SHP77 (cell line): ENCODE measurements around the gene PPP1R14C.

ENCODE experiments used
- DNase-seq, 2 experiments: peaks; one replicate each; lab custom pipeline; 2025; lab: John Stamatoyannopoulos, UW

PPP1R14C gene

DNA sequence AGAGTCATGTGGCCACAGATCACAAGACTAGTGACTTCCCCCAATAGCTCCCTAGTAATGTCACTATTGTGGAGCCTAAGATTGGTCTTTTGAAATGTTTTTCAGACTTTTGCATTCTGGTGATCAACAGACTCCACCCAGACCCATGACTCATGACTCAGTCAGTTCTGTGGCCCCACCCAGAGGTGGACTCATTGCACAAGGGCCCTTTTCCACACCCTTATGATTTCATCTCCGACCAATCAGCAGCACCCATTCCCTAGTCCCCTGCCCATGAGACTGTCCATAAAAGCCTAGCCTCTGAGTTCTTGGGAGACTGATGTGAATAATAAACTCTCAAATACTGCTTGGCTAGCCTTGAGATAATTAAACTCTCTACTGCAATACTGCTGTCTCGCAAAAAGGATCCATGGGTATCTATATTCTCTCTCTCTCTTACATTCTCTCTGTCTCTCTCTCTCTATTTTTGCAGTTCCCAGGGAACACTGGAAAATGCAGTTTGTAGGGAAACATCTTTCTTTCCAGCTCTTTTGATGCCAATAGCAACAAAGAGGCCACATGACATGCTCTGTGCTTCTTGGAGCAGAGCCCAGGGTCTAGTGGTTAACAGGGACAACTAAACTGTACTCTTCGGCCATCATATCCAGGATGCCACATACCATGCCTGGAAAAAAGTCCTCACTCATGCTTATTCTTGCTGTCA, 154.6 kb downstream of the PPP1R14C start:
- no peak for DNase-seq

DNA sequence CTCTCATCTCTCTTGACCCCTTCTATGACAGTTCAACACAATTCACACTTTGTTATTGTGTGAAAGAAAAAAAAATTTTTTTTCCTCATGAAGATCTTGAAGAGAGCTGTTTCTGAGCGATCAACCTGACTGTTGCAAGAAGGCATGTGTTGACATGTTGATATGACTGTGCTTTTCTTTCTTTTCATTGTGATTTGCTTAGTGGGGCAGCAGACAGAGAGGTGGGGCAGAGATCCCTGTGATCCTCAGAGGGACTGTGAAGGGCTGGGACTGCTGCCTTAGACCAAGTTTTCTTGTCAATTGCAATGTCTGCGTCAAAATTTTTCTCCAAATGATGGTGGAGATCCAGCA, 155.2 kb downstream of the PPP1R14C start:
- DNase-seq = no peak

GRCh38 chr6:150298676-150299075, 155.8 kb downstream of the PPP1R14C start:
- DNase-seq = no peak
